ENCODE measurements around the gene TM4SF1. TPM values are rescaled to one million over a fixed set of nuclear protein-coding genes. Genes with fewer than 3 reads are reported as not detected.

Gene TM4SF1, protein sequence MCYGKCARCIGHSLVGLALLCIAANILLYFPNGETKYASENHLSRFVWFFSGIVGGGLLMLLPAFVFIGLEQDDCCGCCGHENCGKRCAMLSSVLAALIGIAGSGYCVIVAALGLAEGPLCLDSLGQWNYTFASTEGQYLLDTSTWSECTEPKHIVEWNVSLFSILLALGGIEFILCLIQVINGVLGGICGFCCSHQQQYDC
- total RNA-seq (under 1 TPM in 1 of 2 donors, not detected in 1; 0.83 TPM), total RNA-seq (0 reads per million in 2 donors)

DNA sequence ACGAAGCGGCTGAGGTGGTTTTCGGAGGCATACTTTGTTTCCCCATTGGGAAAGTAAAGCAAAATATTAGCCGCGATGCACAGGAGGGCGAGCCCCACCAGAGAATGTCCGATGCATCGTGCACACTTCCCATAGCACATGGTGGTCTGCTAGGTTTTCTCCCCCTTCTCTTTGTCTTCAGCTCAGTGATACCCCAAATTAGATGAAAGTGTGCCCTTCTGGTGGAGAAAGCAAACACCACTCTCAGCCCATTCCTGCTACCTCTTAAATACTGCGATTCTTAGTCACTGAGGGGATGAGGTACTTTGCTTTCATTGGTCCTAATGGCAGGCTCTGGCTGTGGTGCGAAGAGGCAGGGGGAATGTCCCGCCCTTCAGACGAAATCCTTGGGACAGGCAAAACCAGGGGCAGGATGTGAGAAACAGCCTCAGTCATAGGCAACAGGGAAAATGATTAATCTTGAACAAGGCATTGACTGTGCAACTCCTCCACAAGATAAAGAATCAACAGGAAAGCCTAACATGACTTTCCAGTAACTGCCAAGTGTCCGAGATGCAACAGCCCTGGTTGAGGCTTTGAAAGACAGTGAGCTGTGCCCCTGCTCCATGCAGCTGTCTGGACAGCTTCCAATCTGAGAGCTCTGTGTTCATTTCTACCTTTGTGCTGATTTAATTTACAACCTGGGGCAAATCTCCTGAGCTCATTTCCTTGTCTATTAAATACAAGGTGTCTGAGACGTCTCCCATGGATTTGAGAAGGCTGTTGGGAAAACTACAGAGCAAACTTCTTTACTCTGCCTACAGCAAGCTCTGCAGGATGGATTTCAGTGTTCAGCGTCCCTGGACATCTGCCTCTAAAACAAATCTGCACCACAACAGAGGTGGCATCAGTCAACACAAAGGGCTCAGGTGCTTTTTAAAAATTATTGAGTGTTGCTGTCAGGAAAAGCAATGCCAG lies at the start of gene TM4SF1:
TM4SF1 (minus strand) TSS at position 242 of the 957 bp plus-strand sequence; CDS start at position 140, 102 bp downstream.
- Mint-ChIP-seq H3K27me3 (peaks cover 31% of the 10 kb centered on the region), H3K4me1 (peaks cover 3% of the 10 kb centered on the region), H3K27ac (peak within 1 kb of the TSS; percentile 34), H3K36me3 (ENCODE audit: low read depth) (peaks cover 3% of the 10 kb centered on the region), H3K4me3 (no peak within 1 kb of the TSS)
- no peak for DNase-seq
- no peaks in the 10 kb centered on the region for H3K9me3 ChIP-seq (ENCODE audit: control insufficient read depth, low read length, poor library complexity, severe bottlenecking)
- no peak for ATAC-seq

DNA sequence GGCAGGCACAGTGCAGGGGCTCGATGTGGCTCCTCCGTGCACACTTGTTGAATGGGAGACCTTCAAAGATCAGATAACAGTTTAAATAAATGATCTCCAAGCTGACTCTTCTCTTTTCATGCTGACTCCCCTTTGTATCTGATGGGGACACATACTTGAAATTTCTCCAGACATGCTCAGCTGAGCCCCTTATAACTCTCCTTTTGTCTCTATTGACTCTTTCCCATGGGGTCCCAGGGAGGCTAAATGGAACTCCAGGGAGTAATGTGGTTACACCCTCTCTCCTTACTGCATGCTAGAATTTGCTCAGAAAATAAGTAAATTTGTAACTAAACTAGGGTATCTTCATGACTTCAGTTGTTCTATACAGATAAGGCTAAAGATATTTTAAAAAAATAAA lies 48.9 kb upstream of the TM4SF1 start:
- no peaks in the 10 kb centered on the region for H3K9me3 ChIP-seq (ENCODE audit: control insufficient read depth, low read length, poor library complexity, severe bottlenecking)
- no peaks in the 10 kb centered on the region for H3K4me1 Mint-ChIP-seq
- no peak overlapping the region for H3K4me3 Mint-ChIP-seq
- ATAC-seq (no peak), DNase-seq (no peak)
- H3K27ac Mint-ChIP-seq, result no peak overlapping the region
- peaks cover 28% of the 10 kb centered on the region for H3K27me3 Mint-ChIP-seq
- no peaks in the 10 kb centered on the region for H3K36me3 Mint-ChIP-seq (ENCODE audit: low read depth)

DNA sequence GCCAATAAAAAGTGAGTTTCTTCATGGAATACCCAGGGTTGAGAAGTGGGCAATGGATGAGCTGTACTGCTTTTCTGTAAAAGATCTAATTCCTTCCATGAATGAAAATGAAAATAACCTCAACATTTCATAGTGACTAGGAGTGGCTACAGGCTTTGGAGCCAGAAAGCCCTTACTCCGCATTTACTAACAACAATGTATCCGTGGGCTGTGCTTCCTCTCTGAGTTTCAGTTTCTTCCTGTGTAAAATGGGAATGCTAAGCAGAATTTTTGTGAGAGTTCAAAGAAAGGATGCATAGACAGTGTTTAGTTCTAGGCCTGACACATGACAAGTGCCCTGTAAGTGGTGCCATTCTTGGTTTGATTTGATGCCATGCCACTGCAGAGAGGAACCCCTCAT lies 47.5 kb upstream of the TM4SF1 start:
- Mint-ChIP-seq H3K36me3 (ENCODE audit: low read depth) (no peaks in the 10 kb centered on the region), H3K4me3 (no peak overlapping the region), H3K4me1 (no peaks in the 10 kb centered on the region), H3K27ac (no peak overlapping the region), H3K27me3 (peaks cover 29% of the 10 kb centered on the region)
- H3K9me3 ChIP-seq (ENCODE audit: control insufficient read depth, low read length, poor library complexity, severe bottlenecking), result no peaks in the 10 kb centered on the region
- DNase-seq, result no peak
- no peak for ATAC-seq

DNA sequence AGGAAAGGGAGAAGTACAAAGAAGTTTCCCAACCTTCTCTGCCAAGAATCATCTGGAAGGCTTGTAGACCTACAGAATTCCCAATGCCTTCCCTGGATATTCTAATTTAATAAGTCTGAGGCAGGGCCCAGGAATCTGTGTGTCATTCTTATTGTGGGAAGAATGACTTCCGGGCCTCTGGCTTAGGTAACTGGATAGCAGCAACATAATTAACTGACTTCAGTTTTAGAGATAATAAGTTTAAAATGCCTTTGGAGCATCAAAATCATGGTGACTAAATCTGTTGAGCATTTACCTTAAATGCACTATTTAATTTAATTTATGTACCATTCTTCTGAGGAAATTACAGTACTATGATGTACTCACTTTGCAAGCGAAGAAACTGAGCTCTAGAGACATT lies 44.3 kb upstream of the TM4SF1 start:
- no peak overlapping the region for H3K4me3 Mint-ChIP-seq
- H3K4me1 Mint-ChIP-seq, result no peaks in the 10 kb centered on the region
- peaks cover 24% of the 10 kb centered on the region for H3K27me3 Mint-ChIP-seq

DNA sequence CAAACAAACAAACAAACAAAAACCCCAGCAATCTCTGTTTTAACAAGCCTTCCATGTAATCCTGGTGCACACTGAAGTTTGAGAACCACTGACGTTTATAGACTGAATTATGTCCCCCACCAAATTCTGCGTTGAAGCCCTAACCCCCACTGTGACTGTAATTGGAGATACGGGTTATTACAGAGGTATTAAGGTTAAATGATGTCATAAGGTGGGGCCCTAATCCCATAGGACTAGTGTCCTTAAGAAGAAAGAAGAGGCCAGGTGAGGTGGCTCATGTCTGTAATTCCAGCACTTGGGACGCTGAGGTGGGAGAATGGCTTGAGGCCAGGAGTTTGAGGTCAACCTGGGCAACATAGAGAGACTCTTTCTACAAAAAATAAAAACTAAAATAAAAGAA lies 42.4 kb upstream of the TM4SF1 start:
- ATAC-seq (no peak), DNase-seq (no peak)
- no peaks in the 10 kb centered on the region for H3K4me1 Mint-ChIP-seq
- no peak overlapping the region for H3K27ac Mint-ChIP-seq
- H3K36me3 Mint-ChIP-seq (ENCODE audit: low read depth), result no peaks in the 10 kb centered on the region
- no peak overlapping the region for H3K4me3 Mint-ChIP-seq
- peaks cover 19% of the 10 kb centered on the region for H3K27me3 Mint-ChIP-seq
- H3K9me3 ChIP-seq (ENCODE audit: control insufficient read depth, low read length, poor library complexity, severe bottlenecking), result no peaks in the 10 kb centered on the region

More for the DNA sequence above, 44.3 kb upstream of the TM4SF1 start:
- ATAC-seq (no peak), DNase-seq (no peak)
- H3K27ac Mint-ChIP-seq, result no peak overlapping the region
- no peaks in the 10 kb centered on the region for H3K9me3 ChIP-seq (ENCODE audit: control insufficient read depth, low read length, poor library complexity, severe bottlenecking)
- H3K36me3 Mint-ChIP-seq (ENCODE audit: low read depth), result no peaks in the 10 kb centered on the region

DNA sequence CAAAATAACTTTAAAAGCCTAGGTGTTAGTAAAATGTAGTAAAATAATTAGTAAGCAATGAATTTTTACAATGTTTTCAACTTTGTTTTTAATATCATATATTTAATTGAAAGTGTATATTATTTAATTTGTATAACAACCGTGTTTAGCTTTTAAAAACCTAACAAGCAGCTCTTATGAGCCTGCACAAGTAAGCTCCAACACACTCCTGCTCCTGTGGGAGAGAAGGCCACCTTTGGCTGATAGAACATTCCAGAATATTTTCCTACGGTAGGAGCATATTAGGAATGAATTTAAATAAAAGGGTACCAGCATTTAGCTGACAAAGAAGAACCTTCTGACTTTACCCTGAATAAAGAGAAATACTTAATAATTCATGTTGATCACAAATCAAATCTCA lies 40.3 kb upstream of the TM4SF1 start:
- Mint-ChIP-seq H3K27me3 (peaks cover 13% of the 10 kb centered on the region), H3K4me3 (no peak overlapping the region), H3K36me3 (ENCODE audit: low read depth) (no peaks in the 10 kb centered on the region), H3K27ac (no peak overlapping the region), H3K4me1 (no peaks in the 10 kb centered on the region)
- no peak for ATAC-seq
- no peaks in the 10 kb centered on the region for H3K9me3 ChIP-seq (ENCODE audit: control insufficient read depth, low read length, poor library complexity, severe bottlenecking)
- DNase-seq, result no peak

DNA sequence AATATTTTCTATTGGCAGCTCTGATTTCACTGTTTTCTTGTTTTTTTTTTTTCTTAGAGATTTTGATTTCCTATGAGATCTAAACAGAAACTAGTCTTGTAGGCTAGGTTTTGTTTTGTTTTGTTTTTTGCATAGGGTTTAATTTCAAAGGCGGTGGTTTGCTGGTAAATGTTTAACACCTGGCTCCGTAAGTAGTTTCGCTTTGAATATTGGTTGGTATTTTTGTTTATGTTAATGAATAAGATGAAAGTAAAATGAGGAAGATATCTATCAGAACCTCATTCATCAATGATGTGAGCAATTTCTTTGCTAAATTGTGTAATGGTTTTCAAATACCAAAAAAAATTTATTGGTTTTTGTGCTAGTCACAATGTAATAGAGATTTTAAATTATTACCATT lies 39.7 kb upstream of the TM4SF1 start:
- H3K27ac Mint-ChIP-seq, result no peak overlapping the region
- H3K4me3 Mint-ChIP-seq, result no peak overlapping the region
- H3K4me1 Mint-ChIP-seq, result no peaks in the 10 kb centered on the region
- ATAC-seq, result no peak
- H3K27me3 Mint-ChIP-seq, result peaks cover 10% of the 10 kb centered on the region
- no peaks in the 10 kb centered on the region for H3K36me3 Mint-ChIP-seq (ENCODE audit: low read depth)
- no peaks in the 10 kb centered on the region for H3K9me3 ChIP-seq (ENCODE audit: control insufficient read depth, low read length, poor library complexity, severe bottlenecking)
- DNase-seq, result no peak

DNA sequence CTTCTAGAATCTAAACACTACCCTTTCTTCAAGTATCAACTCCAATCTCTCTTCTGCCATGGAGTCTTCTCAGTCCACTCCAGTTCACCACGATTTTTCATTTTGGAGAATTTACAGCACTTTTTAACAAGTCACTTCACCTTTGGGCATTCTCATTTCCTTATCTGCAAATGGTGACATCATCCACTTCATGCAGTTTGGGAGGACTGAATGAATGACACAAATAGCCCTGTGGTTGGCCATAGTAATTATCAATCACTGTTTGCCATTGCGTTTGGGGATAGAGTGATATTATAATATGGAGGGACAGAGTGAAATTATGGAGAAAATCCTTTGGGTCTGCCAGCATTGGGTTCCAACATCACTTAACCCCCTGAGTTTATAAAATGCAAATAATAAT lies 38.0 kb upstream of the TM4SF1 start:
- H3K4me1 Mint-ChIP-seq, result no peaks in the 10 kb centered on the region
- no peaks in the 10 kb centered on the region for H3K9me3 ChIP-seq (ENCODE audit: control insufficient read depth, low read length, poor library complexity, severe bottlenecking)
- no peaks in the 10 kb centered on the region for H3K36me3 Mint-ChIP-seq (ENCODE audit: low read depth)
- H3K27me3 Mint-ChIP-seq, result peaks cover 10% of the 10 kb centered on the region
- ATAC-seq (no peak), DNase-seq (no peak)
- H3K27ac Mint-ChIP-seq, result no peak overlapping the region
- no peak overlapping the region for H3K4me3 Mint-ChIP-seq

DNA sequence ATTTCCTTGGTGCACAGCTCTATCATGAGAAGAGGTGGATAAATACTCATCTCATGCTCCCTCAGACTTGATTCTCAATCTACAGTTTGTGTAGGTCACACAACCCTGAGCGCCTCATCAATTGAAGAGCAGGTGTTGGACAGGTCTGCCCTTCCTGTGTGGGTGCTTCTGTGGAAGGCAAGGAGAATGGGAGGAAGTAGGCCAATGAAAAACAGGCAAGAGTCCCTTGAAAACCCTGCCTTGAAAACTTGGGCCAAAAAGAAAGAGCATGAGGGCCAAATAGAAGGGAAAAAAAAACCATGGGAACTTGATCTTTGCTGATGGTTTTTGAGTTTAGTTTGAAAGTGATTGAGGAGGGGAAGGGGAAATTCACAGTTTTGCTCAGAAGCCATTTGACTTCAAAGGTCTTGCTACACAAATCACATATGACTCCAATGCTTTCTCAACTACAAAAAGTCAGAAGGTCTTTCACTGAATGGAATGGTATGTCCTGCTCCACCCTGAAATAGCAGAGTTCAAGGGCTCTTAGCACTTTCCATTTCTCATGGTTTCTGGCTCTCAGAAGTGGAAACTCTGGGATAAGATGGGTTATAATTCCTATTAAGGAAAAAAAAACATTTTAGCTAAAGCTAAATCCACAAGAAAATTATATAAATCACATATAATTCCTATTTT lies 37.2 kb upstream of the TM4SF1 start:
- no peak for DNase-seq
- Mint-ChIP-seq H3K4me1 (no peaks in the 10 kb centered on the region), H3K27ac (no peak overlapping the region), H3K4me3 (no peak overlapping the region), H3K36me3 (ENCODE audit: low read depth) (no peaks in the 10 kb centered on the region), H3K27me3 (peaks cover 7% of the 10 kb centered on the region)
- no peaks in the 10 kb centered on the region for H3K9me3 ChIP-seq (ENCODE audit: control insufficient read depth, low read length, poor library complexity, severe bottlenecking)
- no peak for ATAC-seq

DNA sequence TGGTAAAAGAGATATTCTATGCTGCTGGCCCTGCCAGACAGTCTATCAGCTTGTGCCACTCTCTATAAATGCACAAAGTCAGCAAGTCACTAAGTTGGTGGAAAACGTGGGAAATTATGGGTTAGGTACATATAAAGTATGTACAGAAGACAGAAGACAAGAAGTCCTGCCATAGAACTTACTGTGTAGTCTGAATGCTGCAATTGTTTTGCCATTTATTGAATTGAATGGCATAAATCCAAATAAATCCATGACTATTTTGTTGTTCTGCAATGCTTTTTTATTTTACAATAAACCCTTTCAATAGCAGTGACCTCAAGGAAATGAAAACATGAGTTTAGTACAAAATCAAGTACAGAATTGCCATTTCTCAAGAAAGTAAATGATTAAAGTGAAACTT lies 34.1 kb upstream of the TM4SF1 start:
- no peaks in the 10 kb centered on the region for H3K4me1 Mint-ChIP-seq
- H3K27ac Mint-ChIP-seq, result no peak overlapping the region
- H3K27me3 Mint-ChIP-seq, result peaks cover 5% of the 10 kb centered on the region
- H3K9me3 ChIP-seq (ENCODE audit: control insufficient read depth, low read length, poor library complexity, severe bottlenecking), result no peaks in the 10 kb centered on the region
- DNase-seq (no peak), ATAC-seq (no peak)
- no peaks in the 10 kb centered on the region for H3K36me3 Mint-ChIP-seq (ENCODE audit: low read depth)
- H3K4me3 Mint-ChIP-seq, result no peak overlapping the region

DNA sequence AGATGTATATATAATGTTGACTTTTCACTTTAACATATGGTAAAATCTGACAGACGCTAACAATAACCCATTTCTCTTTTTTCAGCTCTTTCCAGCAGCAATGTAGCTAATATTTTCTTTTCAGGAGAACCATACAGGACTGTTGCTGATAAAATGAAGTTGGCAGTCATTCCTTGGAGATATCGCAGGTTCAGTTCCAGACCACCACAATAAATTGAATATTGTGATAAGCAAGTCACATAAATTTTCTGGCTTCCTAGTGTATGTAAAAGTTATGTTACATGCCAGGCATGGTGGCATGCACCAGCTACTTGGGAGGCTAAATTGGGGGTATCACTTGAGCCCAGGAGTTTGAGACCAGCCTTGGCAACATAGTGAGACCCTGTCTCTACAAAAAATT lies 31.9 kb upstream of the TM4SF1 start:
- ATAC-seq, result no peak
- no peaks in the 10 kb centered on the region for H3K9me3 ChIP-seq (ENCODE audit: control insufficient read depth, low read length, poor library complexity, severe bottlenecking)
- no peaks in the 10 kb centered on the region for H3K36me3 Mint-ChIP-seq (ENCODE audit: low read depth)
- H3K4me3 Mint-ChIP-seq, result no peak overlapping the region
- peaks cover 5% of the 10 kb centered on the region for H3K27me3 Mint-ChIP-seq
- no peak overlapping the region for H3K27ac Mint-ChIP-seq
- DNase-seq, result no peak
- H3K4me1 Mint-ChIP-seq, result no peaks in the 10 kb centered on the region

DNA sequence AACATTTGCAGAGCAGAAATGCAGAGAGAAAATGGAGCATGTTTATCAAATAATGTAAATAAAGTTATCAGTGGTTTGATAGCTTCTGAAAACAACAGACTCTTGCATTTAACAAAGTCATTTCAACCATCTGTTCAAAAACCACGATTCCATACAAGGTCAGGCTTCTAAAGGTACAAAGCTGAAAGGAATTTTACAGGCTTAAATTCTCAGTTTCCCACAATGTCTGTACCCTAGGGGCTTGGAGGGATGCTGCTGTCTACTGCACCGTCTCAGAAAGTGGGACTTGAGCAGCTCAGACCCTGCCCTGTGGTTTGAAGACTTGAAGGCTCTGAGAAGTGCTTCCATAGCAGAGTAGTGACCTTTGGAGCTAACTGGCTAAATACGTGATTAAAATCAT lies 30.4 kb upstream of the TM4SF1 start:
- no peak for DNase-seq
- Mint-ChIP-seq H3K27ac (no peak overlapping the region), H3K27me3 (peaks cover 5% of the 10 kb centered on the region), H3K4me3 (no peak overlapping the region), H3K4me1 (no peaks in the 10 kb centered on the region), H3K36me3 (ENCODE audit: low read depth) (no peaks in the 10 kb centered on the region)
- ATAC-seq, result no peak
- no peaks in the 10 kb centered on the region for H3K9me3 ChIP-seq (ENCODE audit: control insufficient read depth, low read length, poor library complexity, severe bottlenecking)

DNA sequence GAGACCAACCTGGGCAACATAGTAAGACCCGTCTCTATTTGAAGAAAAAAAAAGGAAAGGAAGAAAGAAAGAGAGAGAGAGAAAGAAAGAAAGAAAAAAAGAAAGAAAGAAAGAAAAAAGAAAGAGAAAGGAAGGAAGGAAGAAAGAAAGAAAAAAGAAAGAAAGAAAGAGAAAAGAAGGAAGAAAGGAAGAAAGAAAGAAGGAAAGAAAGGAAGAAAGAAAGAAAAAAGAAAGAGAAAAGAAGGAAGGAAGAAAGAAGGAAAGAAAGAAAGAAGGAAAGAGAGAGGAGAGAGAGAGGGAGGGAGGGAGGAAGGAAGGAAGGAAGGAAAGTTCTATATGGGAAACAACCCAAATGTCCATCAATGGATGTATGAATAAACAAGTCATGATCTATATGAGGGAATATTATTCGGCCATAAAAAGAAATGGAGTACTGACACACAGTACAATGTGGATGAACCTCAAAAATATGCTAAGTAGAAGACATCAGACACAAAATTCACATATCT lies 28.8 kb upstream of the TM4SF1 start:
- H3K27ac Mint-ChIP-seq, result no peak overlapping the region
- H3K27me3 Mint-ChIP-seq, result peaks cover 9% of the 10 kb centered on the region
- no peak for ATAC-seq

More for the DNA sequence above, 28.8 kb upstream of the TM4SF1 start:
- H3K36me3 Mint-ChIP-seq (ENCODE audit: low read depth), result no peaks in the 10 kb centered on the region
- H3K9me3 ChIP-seq (ENCODE audit: control insufficient read depth, low read length, poor library complexity, severe bottlenecking), result no peaks in the 10 kb centered on the region
- H3K4me3 Mint-ChIP-seq, result no peak overlapping the region
- no peaks in the 10 kb centered on the region for H3K4me1 Mint-ChIP-seq
- no peak for DNase-seq
